GM19395 (cell line): ENCODE data around the gene SESN1.
"Not testable (repeated sequence)": the region's sequence is repeated elsewhere in the genome, so short reads cannot be mapped to it uniquely, and the experiment has no call there.

Source experiments
- ATAC-seq: cut with Tn5 transposase; IDR thresholded peaks from one replicate; pipeline ENCODE4 v1.9.1; 2021; ENCODE audit warnings: mild to moderate bottlenecking, moderate library complexity; ENCODE audit not compliant: unreplicated experiment

SESN1 gene

GRCh38 chr6:109002882-109003281, 91.8 kb downstream of the SESN1 start:
- no peak for ATAC-seq

- no peak for ATAC-seq
Observed at GRCh38 chr6:109002051-109002697, 92.5 kb downstream of the SESN1 start.

GRCh38 chr6:109001291-109001894, 93.3 kb downstream of the SESN1 start:
- no peak for ATAC-seq

GRCh38 chr6:109000289-109000688, 94.4 kb downstream of the SESN1 start:
- ATAC-seq = no peak

- ATAC-seq = no peak
Observed at GRCh38 chr6:108999428-108999827, 95.2 kb downstream of the SESN1 start.

- no peak for ATAC-seq
Observed at GRCh38 chr6:108998485-108998884, 96.2 kb downstream of the SESN1 start.

GRCh38 chr6:108996208-108996607, 98.4 kb downstream of the SESN1 start:
- no peak for ATAC-seq

- ATAC-seq = no peak
Observed at GRCh38 chr6:108995296-108995695, 99.3 kb downstream of the SESN1 start.

- ATAC-seq = no peak
Observed at GRCh38 chr6:108993876-108994275, 100.8 kb downstream of the SESN1 start.

GRCh38 chr6:108989700-108990099, 104.9 kb downstream of the SESN1 start:
- ATAC-seq = no peak

GRCh38 chr6:108988765-108989164, 105.9 kb downstream of the SESN1 start:
- no peak for ATAC-seq

GRCh38 chr6:108988296-108988695, 106.3 kb downstream of the SESN1 start:
- no peak for ATAC-seq

- ATAC-seq = no peak
Observed at GRCh38 chr6:108987156-108987555, 107.5 kb downstream of the SESN1 start.

GRCh38 chr6:108985301-108985700, 109.3 kb downstream of the SESN1 start:
- ATAC-seq = no peak

- no peak for ATAC-seq
Observed at GRCh38 chr6:108983151-108983550, 111.5 kb downstream of the SESN1 start.

GRCh38 chr6:108982154-108983113, 112.2 kb downstream of the SESN1 start:
- no peak for ATAC-seq

- not testable (repeated sequence) for ATAC-seq
Observed at GRCh38 chr6:108978638-108979037, 116.0 kb downstream of the SESN1 start.

- ATAC-seq = no peak
Observed at GRCh38 chr6:108974201-108974600, 120.4 kb downstream of the SESN1 start.

- no peak for ATAC-seq
Observed at GRCh38 chr6:108969776-108970175, 124.9 kb downstream of the SESN1 start.

GRCh38 chr6:108968325-108969316, 126.0 kb downstream of the SESN1 start:
- ATAC-seq = no peak
